ENCODE results near the gene ZNF35.
A peak's percentile ranks its signal among the peaks of the same experiment; 100 is the strongest.
"Not testable (repeated sequence)": the region's sequence is repeated elsewhere in the genome, so short reads cannot be mapped to it uniquely, and the experiment has no call there.

Gene ZNF35

GRCh38 chr3:44648564-44649229 lies at the start of gene ZNF35:
ZNF35 (plus strand) TSS chr3:44648732; CDS start chr3:44651068, 2,336 bp downstream.
- peak; percentile 51 for DNase-seq

- DNase-seq: no peak
Measured at GRCh38 chr3:44601749-44602148, 46.8 kb upstream of the ZNF35 start.

- no peak for DNase-seq
Measured at GRCh38 chr3:44612678-44613077, 35.9 kb upstream of the ZNF35 start.

- peak; percentile 71 for DNase-seq
Measured at GRCh38 chr3:44624749-44625480, 23.6 kb upstream of the ZNF35 start, which contains the start of gene ZNF197. ZNF197 (plus strand) TSS chr3:44625036; CDS start chr3:44629155, 4,119 bp downstream.

- DNase-seq: no peak
Measured at GRCh38 chr3:44628716-44629115, 19.8 kb upstream of the ZNF35 start.

GRCh38 chr3:44632193-44632592 lies 16.3 kb upstream of the ZNF35 start:
- DNase-seq: no peak

- DNase-seq: no peak
Measured at GRCh38 chr3:44642337-44642736, 6.2 kb upstream of the ZNF35 start.

GRCh38 chr3:44643024-44643423 lies 5.5 kb upstream of the ZNF35 start:
- no peak for DNase-seq

- no peak for DNase-seq
Measured at GRCh38 chr3:44647771-44648170, 761 bp upstream of the ZNF35 start.

- DNase-seq: no peak
Measured at GRCh38 chr3:44649709-44650108, 1.2 kb downstream of the ZNF35 start.

GRCh38 chr3:44654039-44654438 lies 5.5 kb downstream of the ZNF35 start:
- DNase-seq: no peak

- no peak for DNase-seq
Measured at GRCh38 chr3:44659015-44659414, 10.5 kb downstream of the ZNF35 start.

GRCh38 chr3:44659434-44659833 lies 10.9 kb downstream of the ZNF35 start:
- DNase-seq: no peak

GRCh38 chr3:44661189-44661588 lies 12.7 kb downstream of the ZNF35 start:
- DNase-seq: no peak

- DNase-seq: no peak
Measured at GRCh38 chr3:44665173-44665572, 16.6 kb downstream of the ZNF35 start.

GRCh38 chr3:44666346-44666745 lies 17.8 kb downstream of the ZNF35 start:
- no peak for DNase-seq

GRCh38 chr3:44669760-44670159 lies 21.2 kb downstream of the ZNF35 start:
- no peak for DNase-seq

- DNase-seq: not testable (repeated sequence)
Measured at GRCh38 chr3:44673466-44673865, 24.9 kb downstream of the ZNF35 start.

GRCh38 chr3:44674211-44674610 lies 25.7 kb downstream of the ZNF35 start:
- DNase-seq: no peak

GRCh38 chr3:44678480-44679116 lies 30.1 kb downstream of the ZNF35 start:
- no peak for DNase-seq

- no peak for DNase-seq
Measured at GRCh38 chr3:44680921-44681455, 32.5 kb downstream of the ZNF35 start.

GRCh38 chr3:44682182-44682896 lies 33.8 kb downstream of the ZNF35 start:
- DNase-seq: no peak
